ENCODE data around the gene FAM131C.
"Not testable (repeated sequence)": the region's sequence is repeated elsewhere in the genome, so short reads cannot be mapped to it uniquely, and the experiment has no call there.

Gene FAM131C

GRCh38 chr1:16057314-16057915, 16.0 kb downstream of the FAM131C start:
- FAIRE-seq, result not testable (repeated sequence)

DNA sequence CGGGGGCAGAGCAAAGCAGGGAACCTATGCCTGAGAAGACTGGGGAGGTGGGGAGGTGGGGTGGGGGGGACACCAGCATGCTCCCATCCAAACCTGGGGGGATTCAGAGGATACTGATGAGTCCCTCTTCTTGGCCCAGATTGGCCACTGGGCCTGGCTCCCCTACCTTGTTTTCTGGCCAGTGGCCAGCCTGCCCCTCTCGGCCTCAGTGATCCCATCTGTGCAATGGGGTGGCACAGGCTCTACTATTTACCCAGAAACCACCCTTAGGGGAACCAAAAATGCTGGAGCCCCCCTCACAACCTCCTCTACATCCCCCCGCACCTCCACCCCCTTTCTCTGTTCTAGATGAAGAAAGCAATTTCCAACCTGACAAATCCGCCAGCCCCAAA, 16.9 kb downstream of the FAM131C start:
- FAIRE-seq, result not testable (repeated sequence)

DNA sequence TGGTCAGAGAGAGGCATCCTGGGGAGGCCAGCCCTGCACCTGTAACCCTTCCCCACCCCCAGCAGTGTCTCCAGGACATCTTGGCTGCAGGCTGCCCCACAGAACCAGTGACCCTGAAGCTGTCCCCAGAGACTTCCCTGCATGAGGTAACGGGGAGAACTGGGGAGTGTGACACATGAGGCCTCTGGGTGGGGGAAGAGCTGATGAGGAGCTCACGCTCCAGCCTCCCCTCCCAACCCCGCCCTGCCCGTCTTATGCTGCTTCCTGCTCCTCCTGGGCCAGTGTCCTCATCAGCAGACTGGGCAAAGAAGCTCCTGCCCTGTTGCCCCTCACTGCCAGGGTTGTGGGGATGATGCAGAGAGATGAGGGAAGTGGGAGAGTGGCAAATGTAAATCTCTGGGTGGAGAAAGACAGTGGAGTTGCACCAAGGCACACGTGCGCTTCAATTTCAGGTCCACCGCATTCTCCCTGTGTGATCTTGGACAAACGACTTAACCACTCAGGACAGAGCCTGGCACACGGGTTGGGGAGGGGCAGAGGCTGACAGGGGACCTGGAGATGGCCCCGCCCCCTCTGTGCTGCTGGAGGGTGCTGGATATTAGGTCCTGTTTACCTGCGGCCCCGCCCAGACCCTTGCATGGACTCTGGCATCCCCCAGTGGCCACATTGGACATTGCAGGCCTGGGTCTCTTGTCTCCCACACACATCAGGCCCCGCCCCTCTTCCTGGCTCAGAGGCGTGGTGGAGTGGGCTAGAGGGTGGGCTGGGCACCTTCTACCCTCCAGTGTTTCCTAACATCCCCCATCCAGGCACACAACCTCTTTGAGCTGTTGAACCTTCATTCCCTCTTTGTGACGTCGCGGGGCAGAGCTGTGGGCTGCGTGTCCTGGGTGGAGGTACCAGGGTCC, 17.6 kb downstream of the FAM131C start:
- FAIRE-seq, result no peak

DNA sequence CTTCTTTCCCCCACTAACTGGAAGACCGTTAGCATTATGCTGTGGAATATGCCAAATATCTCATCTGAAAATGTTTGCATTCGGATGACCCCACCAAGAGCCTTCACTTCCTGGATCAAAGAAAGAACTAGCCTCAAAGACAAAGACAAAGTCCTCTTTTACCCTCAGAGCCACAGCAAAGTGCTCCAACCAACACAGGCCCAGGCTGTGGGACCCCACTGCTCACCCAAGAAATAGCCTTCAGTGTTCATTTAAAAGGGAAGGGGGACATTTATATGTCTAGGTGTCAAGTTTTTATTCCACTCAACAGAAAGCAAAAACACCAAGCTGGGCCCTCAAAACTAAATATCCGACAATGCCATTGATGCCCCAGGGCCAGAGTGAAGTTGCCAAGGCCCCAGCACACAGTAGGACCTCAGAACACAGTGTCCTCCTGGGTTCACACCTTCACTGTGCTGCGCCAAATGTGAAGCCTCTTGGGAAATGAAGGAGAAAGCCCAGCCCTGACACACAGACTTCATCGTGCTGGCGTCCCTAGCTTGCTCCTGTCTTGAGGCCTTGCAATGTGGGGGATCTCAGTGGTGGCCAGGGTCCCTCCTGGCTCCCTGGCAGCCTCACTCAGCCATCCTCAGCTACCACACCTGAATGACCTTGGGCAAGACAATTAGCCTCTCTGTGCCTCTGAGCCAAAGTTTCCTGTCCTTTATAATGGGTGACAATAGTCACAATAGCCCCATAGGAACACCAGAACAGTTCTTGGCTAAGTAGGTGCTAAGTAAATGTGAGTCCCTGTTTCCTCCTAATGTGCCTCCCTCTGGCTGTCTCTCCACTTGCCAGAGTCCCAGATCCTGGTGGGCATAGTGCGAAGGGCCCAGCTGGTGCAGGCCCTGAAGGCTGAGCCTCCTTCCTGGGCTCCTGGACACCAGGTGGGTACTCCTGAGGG, 18.6 kb downstream of the FAM131C start:
- no peak for FAIRE-seq

GRCh38 chr1:16053781-16054502, 19.5 kb downstream of the FAM131C start:
- FAIRE-seq, result no peak

DNA sequence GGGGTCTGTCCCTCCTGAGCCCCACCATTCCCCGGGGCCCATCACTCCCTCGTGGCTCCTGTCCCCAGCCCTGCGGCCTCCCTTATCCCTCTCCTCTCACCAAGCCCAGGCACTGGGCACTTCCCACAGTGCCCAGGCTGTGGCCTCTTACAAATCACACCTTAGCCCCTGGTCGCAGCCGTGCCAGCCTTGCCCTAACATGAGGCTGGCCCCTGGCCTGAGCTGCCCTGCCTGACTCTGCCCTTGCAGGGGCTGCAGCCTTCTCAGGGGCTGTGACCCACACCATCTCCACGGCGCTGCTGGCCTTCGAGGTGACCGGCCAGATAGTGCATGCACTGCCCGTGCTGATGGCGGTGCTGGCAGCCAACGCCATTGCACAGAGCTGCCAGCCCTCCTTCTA, 21.5 kb downstream of the FAM131C start:
- not testable (repeated sequence) for FAIRE-seq

GRCh38 chr1:16051039-16051438, 22.4 kb downstream of the FAM131C start:
- no peak for FAIRE-seq

DNA sequence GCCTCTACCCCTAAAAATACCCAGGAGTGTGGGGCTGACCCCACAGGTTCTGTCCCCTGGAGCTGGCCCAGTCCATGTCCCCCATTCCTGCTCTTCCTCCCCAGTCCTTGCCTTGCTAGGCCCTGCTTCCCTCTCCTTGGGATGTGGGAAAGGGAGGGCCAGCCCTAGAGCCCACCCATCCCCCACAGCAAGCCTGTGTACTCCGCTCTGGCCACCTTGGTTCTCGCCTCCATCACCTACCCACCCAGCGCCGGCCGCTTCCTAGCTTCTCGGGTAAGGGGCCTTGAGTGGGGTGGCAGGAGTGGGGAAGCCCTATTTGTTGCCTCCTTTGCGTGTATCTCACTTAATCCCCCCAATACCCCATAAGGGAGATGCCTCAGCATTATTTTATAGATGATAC, 23.1 kb downstream of the FAM131C start:
- FAIRE-seq, result no peak

- no peak for FAIRE-seq
Measured at GRCh38 chr1:16048573-16049189, 24.8 kb downstream of the FAM131C start.

DNA sequence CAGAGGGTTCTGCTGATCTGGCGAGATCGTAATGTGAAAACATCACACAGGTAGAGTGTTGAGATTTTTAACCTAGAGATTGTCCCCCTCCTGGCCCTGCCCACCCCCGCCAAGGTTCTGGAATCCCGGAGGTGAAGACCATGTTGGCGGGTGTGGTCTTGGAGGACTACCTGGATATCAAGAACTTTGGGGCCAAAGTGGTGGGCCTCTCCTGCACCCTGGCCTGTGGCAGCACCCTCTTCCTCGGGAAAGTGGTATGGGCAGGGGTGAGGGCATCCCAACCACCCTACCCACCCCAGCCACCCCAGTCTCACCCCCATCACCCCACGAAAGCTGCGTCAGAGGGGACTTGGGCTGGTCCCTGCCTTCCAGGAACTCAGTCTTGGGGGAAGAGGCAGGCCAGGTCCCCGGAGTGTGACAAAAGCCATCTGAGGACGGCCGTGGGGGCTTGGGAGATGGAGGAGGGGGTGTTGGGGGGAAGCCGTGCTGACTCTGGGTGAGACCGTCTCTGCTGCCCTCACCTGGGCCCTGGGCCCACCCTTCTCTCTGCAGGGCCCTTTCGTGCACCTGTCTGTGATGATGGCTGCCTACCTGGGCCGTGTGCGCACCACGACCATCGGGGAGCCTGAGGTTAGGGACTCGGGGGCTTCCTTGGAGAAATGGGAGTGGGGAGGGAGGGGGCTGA, 25.5 kb downstream of the FAM131C start:
- no peak for FAIRE-seq

DNA sequence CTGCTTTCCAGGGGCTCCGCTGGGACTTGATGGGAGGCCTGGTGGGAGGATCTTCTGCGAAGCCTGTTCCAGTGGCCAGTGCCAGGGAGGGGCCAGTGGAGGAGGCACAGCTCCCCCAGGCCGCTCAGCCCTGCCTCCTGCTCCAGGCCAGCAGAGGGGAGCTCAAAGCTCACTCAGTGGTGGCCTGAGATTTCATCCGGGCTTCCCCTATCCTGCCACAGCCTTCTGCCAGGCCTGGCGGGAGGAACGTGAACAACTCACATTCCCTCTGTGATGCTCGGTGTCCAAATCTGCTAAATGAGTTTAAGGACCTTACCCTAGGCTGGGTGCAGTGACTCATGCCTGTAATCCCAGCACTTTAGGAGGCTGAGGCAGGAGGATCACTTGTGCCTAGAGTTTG, 26.6 kb downstream of the FAM131C start:
- FAIRE-seq, result no peak

DNA sequence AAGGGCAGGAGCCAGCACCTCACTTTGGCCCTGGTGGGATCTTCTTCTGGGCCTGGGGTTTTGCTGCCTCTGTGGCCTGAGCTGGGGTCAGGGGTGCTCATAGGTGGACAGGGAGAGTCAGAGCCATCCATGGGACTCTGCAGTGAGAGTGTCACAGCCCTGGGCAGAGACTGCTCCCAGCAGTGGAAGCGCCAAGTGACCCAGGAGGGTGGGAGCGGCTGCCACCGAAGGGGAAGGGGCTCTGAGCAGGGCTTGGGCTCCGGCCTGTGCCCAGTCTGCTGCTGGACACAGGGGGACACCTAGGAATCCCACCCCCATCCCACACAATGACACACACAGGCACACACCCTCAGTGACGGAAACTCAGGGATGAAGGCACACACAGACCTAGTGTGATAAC, 29.5 kb downstream of the FAM131C start:
- no peak for FAIRE-seq

DNA sequence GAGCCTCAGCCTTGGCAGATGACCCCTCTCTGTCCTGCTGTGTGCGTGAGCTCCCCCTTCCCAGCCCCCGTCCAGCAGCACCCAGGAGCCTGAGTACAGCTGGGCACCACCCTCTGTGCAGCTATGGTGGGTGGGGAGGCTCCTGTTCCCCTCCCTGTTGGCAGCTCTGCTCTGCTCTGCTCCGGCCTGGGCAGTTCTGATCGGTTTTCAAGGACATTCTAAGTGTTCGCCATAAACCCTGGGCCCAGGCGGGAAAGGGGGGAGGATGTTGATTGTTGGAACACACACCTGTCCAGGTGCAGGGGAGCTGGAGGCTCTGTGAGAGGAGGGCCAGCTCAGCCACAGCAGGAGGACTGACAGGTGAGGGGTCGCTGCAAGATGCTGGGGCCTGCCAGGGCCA, 29.9 kb downstream of the FAM131C start, which contains the start of gene CLCNKB:
CLCNKB (plus strand) TSS at position 262 of the 400 bp plus-strand sequence. CDS start 711 bp downstream, outside the sequence.
- no peak for FAIRE-seq

- FAIRE-seq, result not testable (repeated sequence)
Measured at GRCh38 chr1:16042654-16043053, 30.8 kb downstream of the FAM131C start.

- FAIRE-seq, result no peak
Measured at GRCh38 chr1:16042096-16042495, 31.4 kb downstream of the FAM131C start.

DNA sequence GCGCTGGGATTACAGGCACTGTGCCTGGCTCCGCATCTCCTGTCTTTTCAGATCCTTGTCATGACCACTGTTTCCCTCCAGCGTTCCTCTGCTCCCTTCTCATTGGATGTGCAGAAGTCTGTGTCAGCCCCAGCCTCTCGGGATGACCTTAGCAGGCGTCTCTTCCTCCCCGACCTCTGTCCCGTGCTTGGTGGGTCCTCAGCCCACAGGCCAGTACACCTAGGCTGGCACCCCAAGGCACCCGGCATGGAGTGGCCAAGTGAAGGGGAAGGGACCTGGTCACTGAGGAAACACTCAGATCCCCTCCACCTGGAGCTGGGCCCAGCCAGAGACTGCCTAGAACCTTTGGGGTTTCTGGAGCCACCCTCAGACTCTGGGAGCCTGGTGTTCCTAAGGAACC, 32.3 kb downstream of the FAM131C start:
- FAIRE-seq, result no peak

DNA sequence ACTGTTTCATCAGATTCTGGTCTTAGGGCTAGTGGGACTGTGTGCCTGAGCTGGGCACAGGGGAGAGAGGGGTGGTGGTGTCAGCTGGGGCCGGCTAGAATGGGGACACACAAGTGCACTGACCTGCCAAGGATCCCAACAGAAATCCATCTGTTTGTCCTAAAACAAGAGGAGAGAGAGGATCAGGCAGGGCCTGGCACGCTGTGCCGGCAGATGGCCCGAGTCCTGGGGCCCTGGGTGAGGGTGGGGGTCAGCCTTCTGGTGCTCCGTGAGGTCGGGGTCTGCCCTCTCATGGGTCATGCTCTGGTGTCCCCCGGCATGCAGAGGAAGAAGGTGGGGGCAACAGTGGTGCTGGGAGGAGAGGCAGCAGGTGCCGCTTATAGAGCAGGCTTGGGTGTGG, 33.6 kb downstream of the FAM131C start:
- not testable (repeated sequence) for FAIRE-seq

- FAIRE-seq, result no peak
Measured at GRCh38 chr1:16038620-16038912, 34.9 kb downstream of the FAM131C start.

- not testable (repeated sequence) for FAIRE-seq
Measured at GRCh38 chr1:16036461-16036860, 37.0 kb downstream of the FAM131C start.

DNA sequence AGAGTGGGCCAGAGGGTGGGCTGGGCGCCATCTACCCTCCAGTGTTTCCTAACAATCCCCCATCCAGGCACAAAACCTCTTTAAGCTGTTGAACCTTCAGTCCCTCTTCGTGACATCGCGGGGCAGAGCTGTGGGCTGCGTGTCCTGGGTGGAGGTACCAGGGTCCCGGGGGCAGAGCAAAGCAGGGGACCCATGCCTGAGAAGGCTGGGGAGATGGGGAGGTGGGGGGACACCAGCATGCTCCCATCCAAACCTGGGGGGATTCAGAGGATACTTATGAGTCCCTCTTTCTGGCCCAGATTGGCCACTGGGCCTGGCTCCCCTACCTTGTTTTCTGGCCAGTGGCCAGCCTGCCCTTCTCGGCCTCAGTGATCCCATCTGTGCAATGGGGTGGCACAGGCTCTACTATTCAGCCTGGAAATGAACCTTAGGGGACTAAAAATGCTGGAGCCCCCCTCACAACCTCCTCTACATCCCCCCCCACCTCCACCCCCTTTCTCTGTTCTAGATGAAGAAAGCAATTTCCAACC, 40.3 kb downstream of the FAM131C start:
- FAIRE-seq, result not testable (repeated sequence)
